ENCODE measurements around the gene RNF220.

Gene RNF220

DNA sequence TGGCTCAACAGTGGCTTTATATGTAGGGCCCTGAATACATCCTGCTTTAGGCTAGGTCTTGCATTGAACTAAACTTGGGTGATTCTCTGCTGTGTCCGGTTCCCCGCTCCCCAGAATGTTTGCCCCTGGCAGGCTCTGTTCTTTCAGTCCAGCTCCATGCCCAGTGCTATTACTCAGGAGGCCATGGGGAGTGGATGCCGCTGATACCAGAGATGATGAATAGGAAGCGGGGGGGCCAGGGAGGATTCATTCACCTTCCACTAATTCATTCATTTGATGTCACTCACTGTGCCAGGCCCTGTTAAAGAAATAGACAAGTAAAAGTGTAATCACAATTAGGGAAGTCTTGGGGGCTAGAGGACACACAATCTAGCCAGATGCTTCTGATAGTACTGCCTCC lies 185.4 kb downstream of the RNF220 start:
- no peak for DNase-seq

DNA sequence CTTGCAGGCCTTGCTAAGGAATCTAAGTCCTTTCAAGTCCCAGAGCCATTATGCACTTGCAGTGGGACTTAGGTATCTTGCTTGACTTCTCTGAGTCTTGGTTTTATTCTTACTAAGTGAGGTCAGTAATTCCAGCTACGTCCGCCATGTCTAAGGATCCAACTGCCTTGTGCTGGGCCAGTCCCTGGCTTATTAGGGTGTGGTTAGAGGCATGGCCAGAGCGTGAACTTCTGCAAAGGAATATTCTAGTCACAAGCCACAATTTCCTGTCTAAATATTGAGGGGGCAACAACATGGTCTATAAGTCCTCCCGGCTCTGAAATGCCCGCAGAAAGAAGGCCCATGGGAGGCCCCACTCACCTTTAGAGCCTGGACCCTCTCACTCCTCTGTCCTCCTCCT lies 186.3 kb downstream of the RNF220 start:
- DNase-seq = no peak

DNA sequence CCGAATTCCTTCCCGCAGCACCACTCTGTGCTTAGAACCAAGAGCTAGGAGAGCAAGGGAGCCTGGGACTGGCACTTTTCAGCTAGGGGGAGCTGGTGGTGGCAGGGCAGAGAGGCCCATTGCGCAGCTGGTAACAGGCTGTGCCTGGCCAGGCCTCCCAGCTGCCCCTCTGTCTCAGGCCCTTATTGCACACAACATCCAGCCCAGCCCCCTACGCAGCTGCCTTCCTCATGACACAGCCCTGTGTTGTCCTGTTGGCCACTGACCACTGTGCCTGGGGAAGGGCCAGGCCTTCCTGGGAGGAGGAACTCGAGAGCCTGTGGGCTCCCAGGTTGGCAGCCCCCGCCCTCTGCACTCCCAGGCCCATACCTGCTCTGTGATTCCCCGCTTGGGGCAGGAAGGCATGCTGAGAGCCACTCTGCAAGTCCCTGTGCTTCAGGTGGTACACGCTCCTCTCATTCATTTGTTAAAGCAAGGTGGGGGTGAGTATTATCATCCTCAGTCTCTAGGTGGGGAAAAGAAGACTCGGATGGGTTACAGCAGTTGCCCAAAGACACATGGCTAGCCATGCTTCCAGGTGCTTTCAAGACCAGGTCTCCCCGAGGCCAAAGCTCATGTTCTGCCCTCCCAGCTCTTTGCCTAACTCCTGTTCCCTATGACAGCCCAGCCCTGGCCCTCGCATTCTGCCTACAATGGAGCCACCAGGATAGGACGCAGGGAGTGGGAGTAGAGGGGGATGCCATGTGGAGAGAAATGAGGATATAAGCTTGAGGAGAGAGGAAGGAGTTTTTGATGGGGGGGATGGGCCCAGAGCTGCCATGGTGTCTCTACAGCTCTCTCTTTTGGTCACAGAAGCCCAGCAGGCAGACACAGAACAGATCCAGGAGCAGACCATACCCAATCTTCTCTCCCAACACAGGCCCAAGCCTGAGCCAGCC lies 187.4 kb downstream of the RNF220 start:
- no peak for DNase-seq

DNA sequence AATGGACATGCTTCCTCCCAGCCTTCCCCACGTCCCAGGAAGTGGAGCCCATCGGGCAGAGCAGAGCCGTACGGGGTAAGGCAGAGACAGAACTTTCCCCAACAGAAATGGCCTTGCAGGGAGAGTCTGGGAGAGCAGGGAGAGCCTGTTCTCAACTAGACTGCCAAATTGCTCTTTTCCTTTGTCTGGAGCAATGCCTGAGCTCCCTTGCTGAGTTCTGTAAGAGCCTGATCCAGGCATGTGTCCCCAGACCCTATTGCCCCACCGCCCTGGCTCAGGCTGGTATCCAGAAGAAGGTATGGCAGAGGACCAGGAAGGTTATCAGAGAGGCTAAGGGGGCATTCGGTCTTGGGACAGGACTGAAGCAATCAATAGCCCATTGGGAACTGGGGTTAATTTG lies 189.3 kb downstream of the RNF220 start:
- DNase-seq = no peak

DNA sequence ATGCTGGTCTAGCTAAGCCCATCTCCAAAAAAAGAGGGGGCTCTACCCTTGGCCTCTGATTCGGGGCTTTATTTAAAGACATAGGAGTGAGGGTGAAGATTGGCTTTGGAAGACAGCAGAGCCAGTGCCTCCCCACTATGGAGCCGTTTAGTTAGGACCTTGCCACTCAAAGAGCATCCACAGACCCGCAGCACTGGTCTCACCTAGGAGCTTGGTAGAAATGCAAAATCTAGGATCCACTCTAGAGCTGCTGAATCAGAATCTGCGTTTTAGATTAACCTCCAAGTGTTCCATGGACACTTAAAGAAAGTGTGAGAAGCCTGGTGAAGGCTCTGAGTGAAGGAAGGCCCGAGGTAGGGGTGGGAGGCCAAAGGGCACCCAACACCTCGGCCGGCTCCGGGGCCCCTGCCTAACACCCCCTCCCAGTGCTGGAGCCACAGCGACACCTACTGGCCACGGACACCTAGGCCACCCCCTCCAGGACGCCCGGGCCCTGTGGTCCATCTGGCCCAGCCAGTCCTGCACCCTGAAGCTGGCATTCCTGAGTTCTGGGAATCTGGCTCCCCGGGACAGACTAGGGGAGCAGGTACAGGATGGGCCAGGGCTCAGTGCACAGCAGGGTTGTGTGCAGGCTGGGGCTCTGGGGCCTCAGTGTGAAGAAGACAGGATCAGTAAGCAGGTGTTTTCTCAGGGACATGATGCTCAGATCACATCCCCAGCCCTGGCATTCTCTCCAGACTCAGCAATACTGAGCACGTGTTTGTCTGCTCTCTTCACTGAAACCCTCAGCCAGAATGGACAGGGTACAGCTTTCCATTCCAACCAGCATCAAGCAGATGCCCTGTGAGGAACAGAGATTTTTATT lies 190.0 kb downstream of the RNF220 start:
- DNase-seq = peak; percentile 88

DNA sequence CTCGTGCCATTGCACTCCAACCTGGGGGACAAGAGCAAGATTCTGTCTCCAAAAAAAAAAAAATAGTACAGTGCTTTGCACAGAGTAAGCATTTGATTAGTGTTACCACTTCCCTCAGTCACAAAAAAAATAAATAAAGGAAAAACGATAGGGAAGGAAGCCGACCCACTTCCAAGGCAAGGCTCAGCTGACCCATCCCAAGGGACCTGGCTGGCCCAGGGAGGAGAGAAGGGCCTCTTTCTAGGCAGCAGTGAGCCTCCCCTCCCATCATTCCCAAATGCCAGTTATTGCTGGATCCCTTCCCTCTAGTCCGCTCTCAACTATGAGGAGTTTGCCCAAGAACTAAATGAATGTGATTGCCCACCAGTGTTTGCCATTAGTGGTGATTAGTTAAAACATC lies 191.5 kb downstream of the RNF220 start:
- no peak for DNase-seq

DNA sequence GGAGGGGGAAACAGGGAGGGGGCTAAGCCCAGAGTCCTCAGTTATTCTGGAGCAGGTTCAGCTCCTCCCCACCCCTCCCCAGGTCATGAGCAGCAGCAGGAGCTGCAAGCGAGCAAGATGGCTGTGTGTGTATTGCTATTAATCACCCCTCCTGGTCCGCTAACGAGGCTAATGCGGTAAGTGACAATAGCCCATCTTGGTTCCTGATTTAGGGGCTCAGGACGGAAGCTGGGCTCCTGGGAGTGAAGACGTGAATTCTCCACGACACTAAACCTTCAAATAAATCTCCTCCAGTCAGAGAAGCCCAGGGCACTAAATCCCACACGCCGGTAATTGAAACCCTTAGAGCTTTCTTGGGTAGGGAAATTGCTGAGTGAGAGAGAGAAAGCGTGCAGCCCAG lies 193.1 kb downstream of the RNF220 start:
- DNase-seq = no peak

- no peak for DNase-seq
Measured at GRCh38 chr1:44602634-44603628, 197.9 kb downstream of the RNF220 start.

DNA sequence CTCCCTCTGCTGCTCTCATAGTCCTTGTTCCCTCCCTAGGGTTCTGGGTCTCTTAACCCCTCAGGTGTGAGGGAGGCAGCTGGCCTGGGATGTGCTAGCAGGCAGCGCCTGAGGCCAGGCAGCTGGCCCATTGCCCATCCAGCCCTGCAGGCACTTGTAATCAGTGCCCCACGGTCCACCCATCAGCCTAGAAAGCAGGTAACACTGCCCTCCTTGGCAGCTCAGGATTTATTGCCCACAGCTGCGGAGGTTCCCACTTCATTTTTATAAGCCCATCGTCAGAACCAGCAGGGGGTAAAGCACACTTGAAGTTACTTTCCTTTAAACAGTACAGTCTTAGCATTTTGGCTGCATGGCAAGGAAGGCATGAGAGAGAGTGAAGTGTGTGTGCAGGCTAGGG lies 198.7 kb downstream of the RNF220 start:
- no peak for DNase-seq

DNA sequence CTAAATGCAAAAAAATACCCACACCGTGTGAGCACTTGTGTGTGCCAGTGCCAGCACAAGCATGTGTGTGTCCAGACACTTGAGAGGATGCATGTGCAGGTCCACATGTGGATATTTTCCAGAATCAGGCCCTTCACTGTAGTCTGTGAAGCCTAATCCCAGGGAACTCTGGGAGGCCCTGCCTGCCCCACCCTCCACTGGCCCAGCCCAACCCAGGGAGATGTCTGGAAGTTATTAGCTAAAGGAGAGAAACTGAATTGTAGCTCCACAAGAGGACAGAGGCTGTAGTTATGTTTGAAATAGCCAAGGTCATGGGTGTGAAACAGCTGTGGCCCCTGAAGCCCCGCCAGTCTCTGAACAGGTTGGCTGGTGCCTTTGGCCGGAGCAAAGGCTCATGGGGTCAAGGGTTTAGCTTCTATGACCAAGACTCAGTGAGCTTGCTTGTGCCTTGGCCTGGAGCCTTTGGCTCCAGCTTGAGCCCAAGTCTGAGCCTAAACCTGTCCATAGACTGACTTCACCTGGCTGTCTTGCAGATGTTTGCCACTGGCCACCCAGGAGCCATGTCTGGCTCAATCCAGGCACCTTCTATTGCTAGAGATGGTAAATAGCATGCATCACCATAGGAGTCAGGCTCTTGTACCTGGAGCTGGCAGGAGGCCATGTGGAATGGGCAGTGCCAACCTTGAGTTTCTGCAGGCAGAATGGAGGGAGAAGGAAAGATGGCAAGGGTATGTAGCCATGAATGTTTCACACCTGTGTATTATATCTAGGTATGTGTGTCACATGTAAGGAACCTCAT lies 199.3 kb downstream of the RNF220 start:
- no peak for DNase-seq

DNA sequence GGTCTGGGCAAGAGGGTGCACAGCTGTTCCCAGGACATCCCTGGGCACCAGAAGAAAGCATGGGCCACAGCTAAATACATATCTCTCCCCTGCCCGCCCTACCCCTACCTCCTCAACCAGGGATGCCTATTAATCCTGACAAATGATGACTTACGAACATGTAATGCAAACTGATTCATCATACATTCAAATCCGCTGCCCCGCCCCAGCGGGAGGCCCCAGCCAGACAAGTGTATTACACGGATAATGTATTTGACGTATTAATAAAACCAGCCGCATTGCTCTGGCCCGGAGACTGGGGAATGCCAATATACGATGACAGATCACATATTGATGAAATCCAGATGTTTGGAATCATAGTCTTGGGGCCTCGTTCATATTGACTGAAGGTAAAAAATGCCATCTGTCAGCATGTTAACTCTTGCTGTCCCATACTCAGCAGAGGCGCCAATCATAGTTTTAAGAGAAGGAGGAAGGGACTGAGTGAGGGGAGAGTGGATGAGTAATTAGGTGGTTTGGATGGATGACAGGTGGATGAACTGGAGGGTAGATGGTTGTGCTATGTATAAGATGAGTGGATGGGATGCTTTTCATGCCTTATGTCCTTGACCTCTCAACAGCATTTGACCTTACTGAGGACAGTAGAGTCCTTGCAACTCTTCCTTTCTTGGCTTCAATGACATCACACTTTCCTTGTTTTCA lies 201.0 kb downstream of the RNF220 start:
- no peak for DNase-seq

DNA sequence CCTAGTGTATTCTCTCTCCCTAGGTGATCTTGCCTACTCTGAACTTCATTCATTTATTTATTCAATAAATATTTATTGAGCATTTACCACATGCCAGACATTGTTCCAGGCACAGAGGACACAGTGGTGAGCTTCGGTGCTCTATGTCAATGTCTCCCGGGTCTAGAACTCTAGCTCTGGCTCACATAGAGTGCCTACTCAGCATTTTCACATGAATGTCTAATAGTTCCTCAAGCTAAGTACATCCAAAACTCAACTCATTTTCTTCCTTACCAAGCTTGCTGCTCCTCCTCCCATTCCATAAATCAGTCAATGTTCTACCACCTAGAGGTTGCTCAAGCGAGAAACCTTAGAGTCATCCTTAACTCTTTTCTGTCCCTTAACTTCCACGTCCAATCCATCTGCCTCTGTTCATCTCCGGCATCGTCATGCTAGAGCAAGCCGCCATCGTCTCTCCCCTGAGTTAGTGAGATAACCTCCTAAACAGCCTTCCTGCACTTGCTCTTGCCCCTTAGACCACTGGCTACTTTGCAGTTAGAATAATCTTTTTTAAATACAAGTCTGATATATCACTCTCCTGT lies 201.7 kb downstream of the RNF220 start:
- no peak for DNase-seq

DNA sequence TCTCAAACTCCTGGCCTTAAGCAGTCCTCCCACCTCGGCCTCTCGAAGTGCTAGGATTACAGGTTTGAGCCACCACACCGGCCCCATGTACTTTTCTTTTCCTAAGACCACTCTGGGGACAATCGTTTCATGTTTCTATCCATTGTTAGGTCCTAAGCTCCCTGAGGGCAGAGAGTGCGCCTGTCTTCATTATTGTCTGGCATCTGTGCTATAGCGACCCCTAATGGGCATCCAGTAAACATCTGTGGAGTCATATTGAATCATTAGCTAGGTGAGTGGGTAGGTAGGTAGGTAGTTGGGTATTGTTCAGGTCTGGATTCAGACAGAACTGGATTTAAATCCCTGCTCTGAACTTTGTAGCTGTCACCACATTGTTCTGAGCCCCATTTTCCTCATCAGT lies 203.1 kb downstream of the RNF220 start:
- DNase-seq = no peak

DNA sequence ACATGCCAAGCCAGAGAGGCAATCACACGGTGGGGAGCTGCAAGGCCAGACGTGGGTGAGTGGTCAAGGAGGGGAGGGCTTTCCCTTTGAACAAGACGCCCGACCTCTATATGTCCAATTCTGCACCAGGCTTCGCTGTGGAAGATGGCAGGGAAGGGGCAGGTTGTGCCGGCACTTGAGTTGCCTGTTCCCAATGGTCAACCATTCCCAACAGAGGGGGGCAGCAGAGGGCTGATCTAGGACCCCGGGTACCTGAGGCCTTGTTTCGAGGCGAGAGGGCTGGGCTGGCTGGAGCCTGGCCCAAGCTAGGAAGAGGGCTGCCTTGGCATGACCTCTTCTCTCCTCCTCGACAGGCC lies 204.3 kb downstream of the RNF220 start:
- DNase-seq = peak; percentile 42

DNA sequence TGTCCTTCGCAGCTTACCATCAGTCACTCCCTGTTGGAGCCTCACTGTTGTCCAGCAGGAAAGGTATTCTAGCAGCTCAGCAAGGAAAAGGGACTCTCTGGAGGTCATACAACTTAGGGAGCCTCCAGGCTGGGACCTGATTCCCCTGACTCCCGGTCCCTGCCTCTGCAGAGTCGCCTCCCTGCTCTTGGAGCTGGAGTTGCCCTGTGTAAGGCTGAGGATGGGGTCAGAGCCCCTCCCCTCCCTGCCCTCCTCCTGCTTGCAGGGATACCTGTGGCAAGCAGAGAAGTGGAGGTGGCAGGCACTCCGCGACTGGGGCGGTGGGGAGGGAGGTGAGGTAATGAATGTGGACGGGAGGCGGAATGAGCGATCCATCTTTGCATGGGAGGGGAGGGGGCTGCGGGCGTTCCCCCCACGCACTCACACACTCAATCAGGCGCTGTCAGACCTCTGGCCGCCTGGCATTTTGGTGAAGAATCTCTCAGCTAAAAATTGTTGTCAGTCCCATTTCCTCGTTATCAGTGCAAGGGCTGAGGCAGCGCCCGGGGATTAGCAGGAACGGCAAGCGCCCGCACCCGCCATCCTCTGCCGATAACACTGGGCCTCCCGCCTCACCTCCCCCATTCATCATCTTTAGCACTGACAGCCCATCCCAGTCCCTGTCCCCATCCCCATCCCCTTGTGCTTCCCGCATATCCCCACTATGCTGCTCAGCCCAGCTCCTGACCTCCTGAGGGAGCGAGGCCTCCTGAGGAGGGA lies 204.9 kb downstream of the RNF220 start:
- no peak for DNase-seq

GRCh38 chr1:44610527-44611148 lies 205.6 kb downstream of the RNF220 start:
- DNase-seq = no peak

- DNase-seq = no peak
Measured at GRCh38 chr1:44611419-44611818, 206.4 kb downstream of the RNF220 start.

DNA sequence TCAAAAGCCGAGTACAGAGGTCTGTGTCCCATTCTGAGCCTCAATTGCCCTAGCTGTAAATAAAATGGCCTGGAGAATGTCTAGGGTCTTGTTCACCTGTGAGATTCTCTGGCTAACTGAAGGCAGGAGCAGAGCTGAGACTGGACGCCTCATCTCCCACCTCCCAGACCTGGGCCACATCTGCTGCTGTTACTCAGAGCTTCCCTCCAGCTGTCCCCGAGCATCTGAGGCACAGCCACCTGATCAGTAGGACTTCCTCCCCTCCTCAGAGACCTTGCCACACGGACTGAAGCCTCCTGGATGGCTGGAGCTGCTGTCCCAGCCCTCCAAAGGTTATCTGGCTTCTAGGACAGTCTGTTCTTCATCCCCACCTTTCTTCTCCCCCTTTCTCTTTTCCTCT lies 206.8 kb downstream of the RNF220 start:
- no peak for DNase-seq

GRCh38 chr1:44613941-44614340 lies 208.9 kb downstream of the RNF220 start:
- DNase-seq = no peak
